Measurements from ENCODE around the gene VGF.
"Not testable (repeated sequence)": the region's sequence is repeated elsewhere in the genome, so short reads cannot be mapped to it uniquely, and the experiment has no call there.

Gene VGF

DNA sequence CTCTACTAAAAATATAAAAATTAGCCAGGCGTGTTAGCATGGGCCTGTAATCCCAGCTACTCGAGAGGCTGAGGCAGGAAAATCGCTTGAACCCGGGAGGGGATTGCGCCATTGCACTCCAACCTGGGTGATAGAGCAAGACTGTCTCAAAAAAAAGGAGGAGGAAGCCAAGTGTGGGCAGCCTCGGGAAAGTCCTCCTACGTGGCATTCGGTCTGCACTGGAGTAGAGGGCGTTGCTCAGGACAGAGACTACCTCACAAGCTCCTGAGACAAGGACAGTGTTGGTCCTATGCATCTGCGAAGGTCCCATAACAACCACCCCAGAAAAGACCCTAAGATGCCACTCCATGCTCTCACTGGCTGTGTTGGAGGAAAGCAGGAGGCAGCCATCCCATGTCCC, 48.5 kb downstream of the VGF start:
- DNase-seq (ENCODE audit: low read depth in 3 of 3): no peak

DNA sequence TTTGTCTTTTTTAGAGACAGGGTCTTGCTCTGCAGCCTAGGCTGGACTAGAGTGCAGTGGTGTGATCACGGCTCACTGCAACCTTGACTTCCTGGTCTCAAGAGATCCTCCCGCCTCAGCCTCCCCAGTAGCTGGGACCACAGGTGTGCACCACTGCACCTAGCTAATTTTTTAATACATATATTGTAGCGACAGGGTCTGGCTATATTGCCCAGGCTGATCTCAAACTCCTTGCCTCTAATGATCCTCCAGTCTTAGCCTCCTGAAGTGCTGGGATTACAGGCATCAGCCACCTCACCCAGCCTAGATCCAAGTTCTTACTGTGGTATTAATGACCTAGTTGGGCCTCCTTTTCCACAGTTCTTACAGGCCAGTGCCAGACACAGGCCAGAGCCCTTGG, 50.2 kb downstream of the VGF start:
- DNase-seq (ENCODE audit: low read depth in 3 of 3): no peak

DNA sequence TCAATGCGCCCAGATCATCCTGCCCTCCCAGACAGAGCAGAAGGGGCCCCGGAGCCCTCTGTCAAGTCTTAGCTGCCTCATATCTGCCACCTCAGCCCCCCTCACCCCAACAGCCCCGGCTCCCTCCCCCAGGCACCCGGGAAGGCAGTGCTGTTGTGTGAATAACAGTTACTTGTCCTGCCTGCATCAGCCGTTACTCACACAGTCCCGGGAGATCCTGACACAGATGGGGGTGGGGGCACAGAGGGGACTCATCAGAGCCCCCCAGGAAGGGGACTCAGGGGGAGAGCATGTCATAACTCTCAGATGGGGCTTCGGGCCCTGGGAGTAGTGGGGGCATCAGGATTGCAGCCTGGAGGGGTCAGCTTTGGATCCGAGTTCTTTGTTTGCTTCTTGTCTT, 50.9 kb downstream of the VGF start:
- no peak for DNase-seq (ENCODE audit: low read depth in 3 of 3)

DNA sequence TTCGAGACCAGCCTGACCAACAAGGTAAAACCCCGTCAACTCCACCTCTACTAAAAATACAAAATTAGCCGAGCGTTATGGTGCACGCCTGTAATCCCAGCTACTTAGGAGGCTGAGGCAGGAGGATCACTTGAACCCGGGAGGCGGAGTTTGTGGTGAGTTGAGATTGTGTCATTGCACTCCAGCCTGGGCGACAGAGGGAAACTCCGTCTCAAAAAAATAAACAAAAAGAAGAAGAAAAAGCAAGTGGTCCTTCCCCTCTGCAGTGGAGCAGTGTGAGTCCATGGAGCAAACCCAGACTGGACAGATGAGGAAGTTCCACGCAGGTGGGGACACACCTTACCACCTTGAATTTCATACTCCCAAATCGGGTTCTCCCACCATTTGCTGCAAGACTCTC, 51.5 kb downstream of the VGF start:
- no peak for DNase-seq (ENCODE audit: low read depth in 3 of 3)

DNA sequence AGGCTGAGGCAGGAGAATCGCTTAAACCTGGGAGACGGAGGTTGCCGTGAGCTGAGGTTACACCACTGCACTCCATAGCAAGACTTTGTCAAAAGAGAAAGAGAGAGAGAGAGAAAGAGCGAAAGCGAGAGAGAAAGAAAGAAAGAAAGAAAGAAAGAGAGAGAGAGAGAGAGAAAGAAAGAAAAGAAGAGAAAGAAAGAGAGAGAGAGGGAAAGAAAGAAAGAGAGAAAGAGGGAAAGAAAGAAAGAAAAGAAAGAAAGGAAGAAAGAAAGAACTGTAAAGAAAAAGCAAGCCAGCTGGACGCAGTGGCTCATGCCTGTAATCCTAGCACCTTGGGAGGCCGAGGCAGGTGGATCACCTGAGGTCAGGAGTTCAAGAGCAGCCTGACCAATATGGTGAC, 52.2 kb downstream of the VGF start:
- DNase-seq (ENCODE audit: low read depth in 3 of 3): not testable (repeated sequence)
